Suprapubic skin (tissue), 4 donors: ENCODE measurements around the gene YIPF2. TPM values are rescaled to one million over a fixed set of nuclear protein-coding genes. Genes with fewer than 3 reads are reported as not detected.

Experiments used
- DNase-seq, 2 donors: peaks; one replicate each; pipeline ENCODE4 v3.0.0-alpha.2; 2019; ENCODE audit warnings: low spot score in 2 of 2
- H3K27ac ChIP-seq: fragments of 200-600 bp; sonication (generic); one replicate; pipeline ENCODE4 v1.5.1; 2019
- H3K27me3 ChIP-seq: fragments of 200-600 bp; sonication (generic); one replicate; pipeline ENCODE4 v1.5.1; 2019
- H3K36me3 ChIP-seq: fragments of 200-600 bp; sonication (generic); one replicate; pipeline ENCODE4 v1.5.1; 2019
- H3K4me1 ChIP-seq: fragments of 200-600 bp; sonication (generic); one replicate; pipeline ENCODE4 v1.5.1; 2019
- H3K4me3 ChIP-seq: fragments of 200-600 bp; sonication (generic); one replicate; pipeline ENCODE4 v1.5.1; 2019; ENCODE audit warnings: mild to moderate bottlenecking
- H3K9me3 ChIP-seq: fragments of 200-600 bp; sonication (generic); one replicate; pipeline ENCODE4 v1.5.1; 2019
- EP300 ChIP-seq: sonication (generic); formaldehyde crosslinking; IDR thresholded peaks from one replicate; pipeline ENCODE4 v1.6.1; 2017; ENCODE audit warnings: antibody characterized with exemption
- POLR2A ChIP-seq, 2 donors: fragments of 450-650 bp; IDR thresholded peaks; one replicate each; pipeline ENCODE4 v1.6.1; 2017; ENCODE audit warnings: antibody characterized with exemption in 2 of 2, mild to moderate bottlenecking in 2 of 2, moderate library complexity in 2 of 2
- POLR2AphosphoS5 ChIP-seq, 3 donors: sonication (generic); formaldehyde crosslinking; IDR thresholded peaks; one replicate each; pipeline ENCODE4 v1.6.1; 2017; ENCODE audit warnings: antibody characterized with exemption in 3 of 3
- WGBS: methylation state at CpG from one replicate; pipeline ENCODE4 v1.1.5; 2018; 5-methylcytosine and 5-hydroxymethylcytosine counted together
- total RNA-seq, 4 donors: library from RNA; depleted of rRNA; stranded (reverse); fragments of >200 nt; gene quantifications; one replicate each; pipeline ENCODE4 v1.1.0, GENCODE V29; 2016
- TF ChIP-seq, protein P1 (sequence below), 2 donors: fragments of 200-600 bp in 1 of 2; fragments of 450-650 bp in 1 of 2; sonication (generic) in 1 of 2; IDR thresholded peaks; one replicate each; pipeline ENCODE4 v1.5.1; 2016 to 2019; ENCODE audit warnings: antibody characterized with exemption in 2 of 2, mild to moderate bottlenecking in 1 of 2, moderate library complexity in 1 of 2

Gene YIPF2
- total RNA-seq, 4 donors from 2014 or later: 32.4 to 68.0 (median 50.2) TPM

DNA sequence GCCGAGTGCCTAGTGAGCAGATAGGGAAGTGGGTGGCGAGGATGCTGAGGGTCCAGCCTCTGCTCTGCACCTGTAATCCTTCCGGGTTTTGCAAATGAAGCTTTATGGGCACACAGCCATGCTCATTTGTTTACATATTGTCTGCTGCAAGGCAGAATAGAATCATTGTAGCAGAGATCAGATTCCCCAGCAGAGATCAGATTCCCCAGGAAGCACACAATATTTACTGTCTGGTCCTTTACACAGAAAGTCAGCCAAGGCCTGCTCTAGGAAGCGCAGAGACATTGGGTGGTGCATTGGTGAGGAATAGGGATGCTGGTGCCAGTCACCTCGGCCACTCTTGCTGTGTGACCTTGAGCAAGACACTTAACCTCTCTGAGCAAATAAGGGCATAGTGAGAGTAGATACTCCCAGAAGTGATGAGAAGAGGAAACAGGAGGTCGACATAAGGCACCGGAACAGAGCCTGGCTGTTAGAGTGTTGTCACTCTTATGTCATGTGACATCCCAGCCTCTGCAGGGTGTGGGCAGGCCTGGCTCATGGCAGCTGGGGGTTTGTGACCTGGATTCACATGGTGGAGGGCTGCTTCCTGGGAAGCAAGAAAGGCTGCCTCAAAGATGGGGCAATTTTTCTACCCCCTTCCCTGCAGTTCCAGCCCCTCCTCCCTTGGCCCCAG lies 31.4 kb downstream of the YIPF2 start:
- Histone ChIP-seq H3K27me3 (no peaks in the 10 kb centered on the region), H3K4me1 (peaks cover 67% of the 10 kb centered on the region), H3K27ac (no peak overlapping the region), H3K4me3 (no peak overlapping the region), H3K9me3 (no peaks in the 10 kb centered on the region), H3K36me3 (no peaks in the 10 kb centered on the region)
- TF ChIP-seq POLR2A (IDR thresholded peaks at IDR 0.05) (no peak), EP300 (no peak), POLR2AphosphoS5 (IDR thresholded peaks at IDR 0.05) (no peak)
- TF ChIP-seq, protein P1, sequence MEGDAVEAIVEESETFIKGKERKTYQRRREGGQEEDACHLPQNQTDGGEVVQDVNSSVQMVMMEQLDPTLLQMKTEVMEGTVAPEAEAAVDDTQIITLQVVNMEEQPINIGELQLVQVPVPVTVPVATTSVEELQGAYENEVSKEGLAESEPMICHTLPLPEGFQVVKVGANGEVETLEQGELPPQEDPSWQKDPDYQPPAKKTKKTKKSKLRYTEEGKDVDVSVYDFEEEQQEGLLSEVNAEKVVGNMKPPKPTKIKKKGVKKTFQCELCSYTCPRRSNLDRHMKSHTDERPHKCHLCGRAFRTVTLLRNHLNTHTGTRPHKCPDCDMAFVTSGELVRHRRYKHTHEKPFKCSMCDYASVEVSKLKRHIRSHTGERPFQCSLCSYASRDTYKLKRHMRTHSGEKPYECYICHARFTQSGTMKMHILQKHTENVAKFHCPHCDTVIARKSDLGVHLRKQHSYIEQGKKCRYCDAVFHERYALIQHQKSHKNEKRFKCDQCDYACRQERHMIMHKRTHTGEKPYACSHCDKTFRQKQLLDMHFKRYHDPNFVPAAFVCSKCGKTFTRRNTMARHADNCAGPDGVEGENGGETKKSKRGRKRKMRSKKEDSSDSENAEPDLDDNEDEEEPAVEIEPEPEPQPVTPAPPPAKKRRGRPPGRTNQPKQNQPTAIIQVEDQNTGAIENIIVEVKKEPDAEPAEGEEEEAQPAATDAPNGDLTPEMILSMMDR (IDR thresholded peaks at IDR 0.05): no peak
- no peak for DNase-seq
- 61% methylated on average over 7 of the region's 7 CpGs for WGBS

DNA sequence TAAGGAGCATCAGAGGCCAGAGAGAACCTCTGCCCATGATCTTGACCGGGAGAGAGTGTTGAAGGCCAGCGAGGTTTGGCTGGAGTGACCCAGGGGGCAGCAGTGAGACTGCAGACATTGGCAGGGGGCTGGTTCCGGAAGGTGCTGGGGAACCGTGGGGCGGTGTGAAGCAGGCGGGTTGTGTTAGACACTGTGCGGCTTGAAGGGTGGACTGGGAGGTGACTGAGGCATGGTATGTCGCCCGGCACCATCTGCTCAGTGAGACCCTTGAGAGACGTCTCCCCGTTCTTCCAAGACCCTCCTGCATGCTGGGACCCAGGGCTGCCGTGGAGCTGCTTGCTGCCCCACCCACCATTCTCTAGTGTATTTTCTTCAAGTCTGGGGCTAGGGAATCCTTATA lies 32.5 kb downstream of the YIPF2 start:
- 93% methylated on average over 7 of the region's 12 CpGs for WGBS
- peaks cover 68% of the 10 kb centered on the region for H3K4me1 ChIP-seq
- no peaks in the 10 kb centered on the region for H3K9me3 ChIP-seq
- no peak overlapping the region for H3K4me3 ChIP-seq
- DNase-seq: no peak
- no peaks in the 10 kb centered on the region for H3K27me3 ChIP-seq
- no peaks in the 10 kb centered on the region for H3K36me3 ChIP-seq
- TF ChIP-seq EP300 (no peak), POLR2AphosphoS5 (IDR thresholded peaks at IDR 0.05) (no peak), POLR2A (IDR thresholded peaks at IDR 0.05) (no peak)
- TF ChIP-seq, protein P1 (IDR thresholded peaks at IDR 0.05): no peak
- H3K27ac ChIP-seq: no peak overlapping the region

DNA sequence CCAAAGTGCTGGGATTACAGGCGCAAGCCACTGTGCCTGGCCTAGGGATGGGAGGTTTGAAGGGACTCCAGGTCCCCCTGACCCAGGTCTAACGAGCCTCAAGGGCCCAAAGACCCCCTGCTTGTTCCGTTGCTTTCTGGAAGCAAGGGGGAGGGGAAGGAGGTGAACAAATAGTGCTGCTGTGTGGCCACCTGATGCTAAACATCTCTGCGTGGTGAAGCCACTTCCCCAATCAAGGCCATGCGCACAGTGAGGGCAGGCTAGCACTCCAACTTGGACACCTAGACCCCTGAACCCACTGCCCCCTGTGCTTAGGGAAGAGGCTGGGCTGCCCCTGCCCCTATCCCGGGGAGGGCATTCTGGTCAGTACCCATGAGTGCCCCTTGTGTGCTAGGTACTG lies 33.1 kb downstream of the YIPF2 start:
- H3K36me3 ChIP-seq: no peaks in the 10 kb centered on the region
- H3K27ac ChIP-seq: no peak overlapping the region
- whole genome bisulfite sequencing: 90% methylated on average over 5 of the region's 6 CpGs
- TF ChIP-seq EP300 (no peak), POLR2A (IDR thresholded peaks at IDR 0.05) (no peak), POLR2AphosphoS5 (IDR thresholded peaks at IDR 0.05) (no peak)
- TF ChIP-seq, protein P1 (IDR thresholded peaks at IDR 0.05): no peak
- H3K4me1 ChIP-seq: peaks cover 68% of the 10 kb centered on the region
- H3K4me3 ChIP-seq: no peak overlapping the region
- H3K9me3 ChIP-seq: no peaks in the 10 kb centered on the region
- DNase-seq: no peak
- no peaks in the 10 kb centered on the region for H3K27me3 ChIP-seq

DNA sequence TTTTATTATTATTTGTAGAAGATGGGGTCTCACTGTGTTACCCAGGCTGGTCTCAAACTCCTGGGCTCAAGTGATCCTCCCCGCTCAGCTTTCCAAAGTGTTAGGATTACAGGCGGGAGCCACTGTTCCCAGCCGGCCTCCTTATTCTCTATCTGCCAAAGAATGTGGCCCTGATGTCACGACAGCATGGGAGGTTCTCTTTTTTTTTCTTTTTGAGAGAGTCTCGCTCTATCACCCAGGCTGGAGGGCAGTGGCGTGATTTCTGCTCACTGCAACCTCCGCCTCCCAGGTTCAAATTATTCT lies 33.6 kb downstream of the YIPF2 start:
- peaks cover 63% of the 10 kb centered on the region for H3K4me1 ChIP-seq
- WGBS: 93% methylated on average over 7 of the region's 7 CpGs

DNA sequence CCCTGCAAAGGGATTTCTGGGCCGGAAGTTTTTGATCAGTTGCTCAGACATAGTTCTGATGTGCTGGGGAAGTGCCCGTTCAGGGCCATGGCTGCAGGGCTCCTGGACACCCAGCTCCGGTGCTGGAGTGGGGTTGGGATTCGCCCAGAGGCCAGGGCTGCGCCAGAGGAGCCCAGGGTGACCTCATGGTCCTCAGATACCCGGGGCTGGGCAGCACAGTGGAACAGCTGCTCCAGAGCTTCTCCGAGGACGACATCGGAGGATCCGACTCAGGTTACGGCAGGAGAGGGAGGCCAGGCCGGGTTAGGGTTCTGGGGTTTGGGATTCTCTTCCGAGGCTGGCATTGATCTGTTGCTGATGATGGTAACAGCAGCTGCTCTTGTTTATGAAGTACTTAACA lies 36.2 kb downstream of the YIPF2 start:
- Histone ChIP-seq H3K4me3 (no peak overlapping the region), H3K27ac (peak overlapping the region; percentile 78), H3K4me1 (peaks cover 61% of the 10 kb centered on the region), H3K36me3 (no peaks in the 10 kb centered on the region), H3K9me3 (no peaks in the 10 kb centered on the region), H3K27me3 (no peaks in the 10 kb centered on the region)
- WGBS: 84% methylated on average over 11 of the region's 13 CpGs
- TF ChIP-seq POLR2AphosphoS5 (IDR thresholded peaks at IDR 0.05) (no peak), EP300 (no peak), POLR2A (IDR thresholded peaks at IDR 0.05) (no peak)
- TF ChIP-seq, protein P1 (IDR thresholded peaks at IDR 0.05): no peak
- DNase-seq: no peak

More for the DNA sequence above, 33.6 kb downstream of the YIPF2 start:
- no peaks in the 10 kb centered on the region for H3K27me3 ChIP-seq
- no peak overlapping the region for H3K4me3 ChIP-seq
- H3K9me3 ChIP-seq: no peaks in the 10 kb centered on the region
- DNase-seq: no peak
- no peaks in the 10 kb centered on the region for H3K36me3 ChIP-seq
- H3K27ac ChIP-seq: no peak overlapping the region
- TF ChIP-seq POLR2A (IDR thresholded peaks at IDR 0.05): no peak
- no peak for TF ChIP-seq EP300
- TF ChIP-seq, protein P1 (IDR thresholded peaks at IDR 0.05): no peak
- no peak for TF ChIP-seq POLR2AphosphoS5 (IDR thresholded peaks at IDR 0.05)
